Breast epithelium (tissue), 3 donors: ENCODE data around the gene GPC5.

Experiments used
- POLR2AphosphoS5 ChIP-seq, 3 donors: sonication (generic); formaldehyde crosslinking; IDR thresholded peaks; one replicate each; pipeline ENCODE4 v1.6.1; 2017; ENCODE audit warnings: antibody characterized with exemption in 3 of 3
- TF ChIP-seq, protein P1 (sequence below), 3 donors: fragments of 450-650 bp; IDR thresholded peaks; one replicate each; pipeline ENCODE4 v1.5.1; 2016 to 2017; ENCODE audit warnings: antibody characterized with exemption in 3 of 3, mild to moderate bottlenecking in 3 of 3, moderate library complexity in 3 of 3

DNA sequence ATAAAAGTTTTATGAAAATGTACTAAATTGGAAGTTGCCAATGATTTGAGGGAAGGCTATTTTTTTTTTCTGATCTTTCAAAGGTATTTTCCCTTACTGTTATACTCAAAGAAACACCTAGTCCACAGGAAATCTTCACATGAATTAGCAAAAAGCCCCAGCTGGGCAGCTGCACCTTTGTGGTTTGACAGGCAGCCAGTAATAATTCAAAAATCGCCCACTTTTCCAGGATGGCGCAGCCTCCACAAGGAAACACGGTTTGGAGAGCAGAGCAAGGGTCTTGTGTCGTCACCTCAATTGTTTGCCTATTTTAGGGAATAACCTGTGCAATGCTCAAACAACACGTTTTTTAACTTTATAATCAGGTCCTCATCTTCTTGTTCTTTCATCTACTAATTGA is 1503.3 kb downstream of the GPC5 start:
- no peak for TF ChIP-seq POLR2AphosphoS5 (IDR thresholded peaks at IDR 0.05)
- TF ChIP-seq, protein P1, sequence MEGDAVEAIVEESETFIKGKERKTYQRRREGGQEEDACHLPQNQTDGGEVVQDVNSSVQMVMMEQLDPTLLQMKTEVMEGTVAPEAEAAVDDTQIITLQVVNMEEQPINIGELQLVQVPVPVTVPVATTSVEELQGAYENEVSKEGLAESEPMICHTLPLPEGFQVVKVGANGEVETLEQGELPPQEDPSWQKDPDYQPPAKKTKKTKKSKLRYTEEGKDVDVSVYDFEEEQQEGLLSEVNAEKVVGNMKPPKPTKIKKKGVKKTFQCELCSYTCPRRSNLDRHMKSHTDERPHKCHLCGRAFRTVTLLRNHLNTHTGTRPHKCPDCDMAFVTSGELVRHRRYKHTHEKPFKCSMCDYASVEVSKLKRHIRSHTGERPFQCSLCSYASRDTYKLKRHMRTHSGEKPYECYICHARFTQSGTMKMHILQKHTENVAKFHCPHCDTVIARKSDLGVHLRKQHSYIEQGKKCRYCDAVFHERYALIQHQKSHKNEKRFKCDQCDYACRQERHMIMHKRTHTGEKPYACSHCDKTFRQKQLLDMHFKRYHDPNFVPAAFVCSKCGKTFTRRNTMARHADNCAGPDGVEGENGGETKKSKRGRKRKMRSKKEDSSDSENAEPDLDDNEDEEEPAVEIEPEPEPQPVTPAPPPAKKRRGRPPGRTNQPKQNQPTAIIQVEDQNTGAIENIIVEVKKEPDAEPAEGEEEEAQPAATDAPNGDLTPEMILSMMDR (IDR thresholded peaks at IDR 0.05): no peak
